ENCODE measurements around the gene ANO2. TPM values are rescaled to one million over a fixed set of nuclear protein-coding genes. Genes with fewer than 3 reads are reported as not detected.

The ANO2 gene
- polyA plus RNA-seq, 1 donor: 3.9 TPM

GRCh38 chr12:5534426-5535199 is 410.4 kb downstream of the ANO2 start:
- no peak for DNase-seq

- DNase-seq: no peak
Measured at GRCh38 chr12:5533368-5533767, 411.7 kb downstream of the ANO2 start.

- no peak for DNase-seq
Measured at GRCh38 chr12:5525783-5526367, 419.2 kb downstream of the ANO2 start.

GRCh38 chr12:5524769-5525436 is 420.2 kb downstream of the ANO2 start:
- DNase-seq: no peak

- DNase-seq: no peak
Measured at GRCh38 chr12:5524116-5524768, 420.8 kb downstream of the ANO2 start.

- no peak for DNase-seq
Measured at GRCh38 chr12:5523396-5524115, 421.5 kb downstream of the ANO2 start.

- DNase-seq: no peak
Measured at GRCh38 chr12:5522432-5523335, 422.4 kb downstream of the ANO2 start.

GRCh38 chr12:5521456-5522325 is 423.4 kb downstream of the ANO2 start:
- no peak for DNase-seq

GRCh38 chr12:5520831-5521230 is 424.2 kb downstream of the ANO2 start:
- DNase-seq: no peak

- no peak for DNase-seq
Measured at GRCh38 chr12:5520037-5520436, 425.0 kb downstream of the ANO2 start.

GRCh38 chr12:5518584-5519365 is 426.3 kb downstream of the ANO2 start:
- no peak for DNase-seq

- no peak for DNase-seq
Measured at GRCh38 chr12:5516371-5517241, 428.5 kb downstream of the ANO2 start.

- no peak for DNase-seq
Measured at GRCh38 chr12:5515458-5515857, 429.6 kb downstream of the ANO2 start.

- DNase-seq: no peak
Measured at GRCh38 chr12:5514545-5514944, 430.5 kb downstream of the ANO2 start.

GRCh38 chr12:5514016-5514415 is 431.0 kb downstream of the ANO2 start:
- DNase-seq: no peak

- DNase-seq: no peak
Measured at GRCh38 chr12:5513406-5513805, 431.7 kb downstream of the ANO2 start.

All from hindlimb muscle (tissue), 1 donor.